GM12878 (cell line): ENCODE data around the gene TNFSF12. TPM values are rescaled to one million over a fixed set of nuclear protein-coding genes. Genes with fewer than 3 reads are reported as not detected.

ENCODE experiments used
- ATAC-seq: fragments of 200-7000 bp; cut with Tn5 transposase; 3 replicates; pipeline ENCODE4 v1.9.1; 2020; ENCODE audit warnings: mild to moderate bottlenecking, moderate library complexity
- BruUV-seq: library from RNA; stranded (reverse); fragments of 400-500 nt; replicated peaks from 2 replicates; lab custom pipeline; 2021; lab: Mats Ljungman, UMichigan
- CTCF ChIA-PET: fragments of 300-600 bp; sonication (Branson Sonifier 250); formaldehyde crosslinking; extraction: SDS; loops from one replicate; lab custom pipeline; 2021; ENCODE audit warnings: inconsistent platforms; lab: Yijun Ruan, JAX
- POLR2A ChIA-PET: fragments of 350-600 bp; formaldehyde crosslinking; extraction: SDS; loops from one replicate; lab custom pipeline; 2021; ENCODE audit warnings: inconsistent platforms; lab: Charles Lee
- RAD21 ChIA-PET: fragments of 300-600 bp; sonication (Branson Sonifier 250); formaldehyde crosslinking; loops from one replicate; lab custom pipeline; 2023; ENCODE audit warnings: antibody characterized with exemption; ENCODE audit not compliant: unreplicated experiment; lab: Charles Lee
- SMC1A ChIA-PET: fragments of 300-600 bp; sonication (Branson Sonifier 250); formaldehyde crosslinking; loops from one replicate; lab custom pipeline; 2023; ENCODE audit not compliant: unreplicated experiment, uncharacterized antibody; lab: Charles Lee
- DNase-seq: peaks from one replicate; pipeline ENCODE4 v3.0.0-alpha.2; 2011; ENCODE audit warnings: low read depth, low spot score
- FAIRE-seq: peaks from 3 replicates; lab custom pipeline; 2011; peaks lifted over from hg19 to GRCh38; lab: Jason Lieb, UNC
- H2AFZ ChIP-seq: 2 replicates; pipeline ENCODE4 v1.6.0; 2011; ENCODE audit warnings: low read depth, low read length, control low read depth; ENCODE audit not compliant: control insufficient read depth
- H3K27ac ChIP-seq: 2 replicates; pipeline ENCODE4 v1.5.1; 2011; ENCODE audit warnings: control low read depth; ENCODE audit not compliant: control insufficient read depth, insufficient read depth
- H3K27me3 ChIP-seq, 2 experiments: replicated peaks in 1 of 2; 2 replicates each; pipeline versions ENCODE4 v1.6.0 to v1.6.1; 2011; ENCODE audit warnings: low read length in 1 of 2; ENCODE audit not compliant: control insufficient read depth in 2 of 2, insufficient read depth in 2 of 2
- H3K36me3 ChIP-seq, 2 experiments: 2 replicates each; pipeline ENCODE4 v1.5.1; 2011; ENCODE audit warnings: low read length in 1 of 2; ENCODE audit not compliant: control insufficient read depth in 2 of 2, insufficient read depth in 2 of 2
- H3K4me1 ChIP-seq: 2 replicates; pipeline ENCODE4 v1.6.1; 2011; ENCODE audit warnings: mild to moderate bottlenecking, low read length, moderate library complexity, mixed read lengths; ENCODE audit not compliant: control insufficient read depth, insufficient read depth
- H3K4me2 ChIP-seq: 2 replicates; pipeline ENCODE4 v1.6.0; 2011; ENCODE audit warnings: control low read depth; ENCODE audit not compliant: control insufficient read depth, insufficient read depth
- H3K4me3 ChIP-seq: fragments of 200-600 bp; sonication (generic); 2 replicates; pipeline ENCODE4 v1.5.1; 2016
- H3K79me2 ChIP-seq: 2 replicates; pipeline ENCODE4 v1.6.0; 2011; ENCODE audit warnings: low read length; ENCODE audit not compliant: control insufficient read depth, insufficient read depth
- H3K9ac ChIP-seq: 2 replicates; pipeline ENCODE4 v1.8.0; 2011; ENCODE audit warnings: low read length, control low read depth, mixed read lengths; ENCODE audit not compliant: control insufficient read depth, insufficient read depth
- H3K9me3 ChIP-seq: replicated peaks from 3 replicates; pipeline ENCODE4 v1.5.1; 2011; ENCODE audit warnings: mild to moderate bottlenecking, low read length; ENCODE audit not compliant: control insufficient read depth, insufficient read depth
- H4K20me1 ChIP-seq: 2 replicates; pipeline ENCODE4 v1.6.0; 2011; ENCODE audit not compliant: control insufficient read depth, insufficient read depth
- BHLHE40 ChIP-seq, 2 experiments: fragments of 450-650 bp in 1 of 2; IDR thresholded peaks; 2 replicates each; pipeline ENCODE4 v1.6.1; 2011 to 2017; ENCODE audit warnings: low read depth in 2 of 2, borderline replicate concordance in 1 of 2, improper control_type of control experiment in 1 of 2, low read length in 1 of 2, mild to moderate bottlenecking in 1 of 2
- CBX5 ChIP-seq: sonication (generic); IDR thresholded peaks from 2 replicates; pipeline ENCODE4 v1.6.1; 2016; ENCODE audit warnings: low read depth, moderate library complexity, mild to moderate bottlenecking, inconsistent platforms
- IKZF1 ChIP-seq: fragments of 450-650 bp; conservative IDR thresholded peaks from 2 replicates; pipeline ENCODE4 v1.6.1; 2017; ENCODE audit warnings: antibody characterized with exemption, mild to moderate bottlenecking
- MEF2B ChIP-seq: fragments of 450-650 bp; IDR thresholded peaks from 2 replicates; pipeline ENCODE4 v1.6.1; 2018; ENCODE audit warnings: mild to moderate bottlenecking, moderate library complexity; ENCODE audit not compliant: partially characterized antibody, poor library complexity, severe bottlenecking
- RFX5 ChIP-seq: IDR thresholded peaks from 2 replicates; pipeline ENCODE4 v1.6.1; 2011; ENCODE audit warnings: low read depth, low read length, improper control_type of control experiment
- STAT1 ChIP-seq: fragments of 450-650 bp; conservative IDR thresholded peaks from 2 replicates; pipeline ENCODE4 v1.6.1; 2014; ENCODE audit warnings: antibody characterized with exemption, mild to moderate bottlenecking
- WGBS: methylation state at CpG from one replicate; pipeline ENCODE4 v1.1.6; 2016; ENCODE audit warnings: low lambda C conversion rate; ENCODE audit not compliant: insufficient replicate concordance, insufficient coverage; ENCODE audit errors: missing lambda C conversion rate; 5-methylcytosine and 5-hydroxymethylcytosine counted together
- in situ Hi-C: fragments of 300-500 bp; cut with MboI; formaldehyde crosslinking; loops from 9 replicates; pipeline ENCODE4 v1.14.3; 2018; ENCODE audit warnings: mixed read lengths
- intact Hi-C: fragments of 100-400 bp; cut with micrococcal nuclease; formaldehyde crosslinking; loops from one replicate; pipeline ENCODE4 v1.14.2; 2022; ENCODE audit not compliant: unreplicated experiment
- polyA plus RNA-seq, 11 experiments: library from polyadenylated mRNA; depleted of rRNA in 4 of 11; unstranded in 6 of 11; stranded (reverse) in 5 of 11; fragments of >200 nt; fragmentation: Nextera tagmentation in 4 of 11; fragmentation: Illumina TruSeq in 1 of 11; extraction: Ambion mirVana in 4 of 11; extraction: Trizol in 1 of 11; gene quantifications; 1 replicate in 1 of 11; 2 replicates in 10 of 11; pipeline versions ENCODE4 v1.2.1 to v1.2.3, GENCODE V29; 2011 to 2016; ENCODE audit warnings: inconsistent platforms in 2 of 11, missing spikeins in 2 of 11, low read depth in 1 of 11
- total RNA-seq, 4 experiments: library from RNA; depleted of rRNA in 3 of 4; stranded (reverse); fragments of >200 nt in 3 of 4; fragmentation: Illumina TruSeq in 1 of 4; extraction: Trizol in 1 of 4; gene quantifications; 2 replicates each; pipeline versions ENCODE4 v1.2.1 to v1.2.3, GENCODE V29; 2013 to 2021
- TF ChIP-seq, protein P1 (sequence below): IDR thresholded peaks from 2 replicates; pipeline ENCODE4 v1.6.1; 2012; ENCODE audit warnings: low read length, inconsistent platforms

The TNFSF12 gene
- total and polyA plus RNA-seq, 10 of the 15 experiments (the other 5 are each of a cell fraction or from before 2014, with no cell fraction given), result 0.32 to 7.0 (median 2.6) TPM

GRCh38 chr17:7559320-7560171 is 10.7 kb downstream of the TNFSF12 start:
- FAIRE-seq (no peak), DNase-seq (no peak), ATAC-seq (no peak)
- no TSS peak for BruUV-seq
- no peak overlapping the region for H2AFZ ChIP-seq
- H3K36me3 ChIP-seq, result peaks cover 0 to 2% of the 10 kb centered on the region in 2 experiments; a peak in 1 of 4 replicates
- H3K79me2 ChIP-seq, result peaks cover 29% of the 10 kb centered on the region
- no peaks in the 10 kb centered on the region for H3K27me3 ChIP-seq
- H3K9ac ChIP-seq, result peak overlapping the region; percentile 70
- no peaks in the 10 kb centered on the region for H4K20me1 ChIP-seq
- ChIA-PET RAD21 (interaction anchor here (0.6 to 4.9 kb wide), 27 partner anchors 12 to 278 kb away, joined by 3 to 84 read pairs (median 5); partner anchors contain the start of genes ACAP1, CD68, CHRNB1 and FGF11), SMC1A (interaction anchor here (0.8 to 4.9 kb wide), 34 partner anchors 10 to 230 kb away, joined by 3 to 67 read pairs (median 5); partner anchors contain the start of genes CD68, TMEM102, TMEM95 and TNFSF12), CTCF (interaction anchor here (0.6 to 6.2 kb wide), 45 partner anchors 7 to 282 kb away, joined by 3 to 192 read pairs (median 7); partner anchors contain the start of genes ACAP1, CD68, CHRNB1 and FGF11), POLR2A (interaction anchor here (0.5 to 4.2 kb wide), 17 partner anchors 7 to 204 kb away, joined by 3 to 36 read pairs (median 4); partner anchors contain the start of genes MPDU1, POLR2A, TMEM102 and TMEM95)
- intact Hi-C loops, result loop anchor here (2.0 to 5.0 kb wide), 4 partner anchors 37 to 203 kb away; partner anchors contain the start of genes FGF11 and TMEM102
- 83% methylated on average over 16 of the region's 18 CpGs for WGBS
- peak overlapping the region; percentile 92 for H3K4me2 ChIP-seq
- H3K4me1 ChIP-seq, result peaks cover 37% of the 10 kb centered on the region
- no peaks in the 10 kb centered on the region for H3K9me3 ChIP-seq
- H3K4me3 ChIP-seq, result peak overlapping the region; percentile 66; the same call in 1 of the 2 replicates
- in situ Hi-C loops, result loop anchor here (25.0 kb wide), 1 partner anchor 522 kb away; the partner anchor contains the start of genes SLC16A11 and SLC16A13
- 0 out of 2 replicates have a peak overlapping the region, but pooled peaks have one; percentile 2 for H3K27ac ChIP-seq
- TF ChIP-seq BHLHE40 (IDR thresholded peaks at IDR 0.05; ENCODE audit: borderline replicate concordance in 1 of 2, low read depth in 2 of 2, low read length in 1 of 2) (no peak), STAT1 (no peak), MEF2B (no peak), RFX5 (no peak), CBX5 (no peak), IKZF1 (0 out of 2 replicates have a peak, but pooled peaks have one; percentile 19)
- TF ChIP-seq, protein P1, sequence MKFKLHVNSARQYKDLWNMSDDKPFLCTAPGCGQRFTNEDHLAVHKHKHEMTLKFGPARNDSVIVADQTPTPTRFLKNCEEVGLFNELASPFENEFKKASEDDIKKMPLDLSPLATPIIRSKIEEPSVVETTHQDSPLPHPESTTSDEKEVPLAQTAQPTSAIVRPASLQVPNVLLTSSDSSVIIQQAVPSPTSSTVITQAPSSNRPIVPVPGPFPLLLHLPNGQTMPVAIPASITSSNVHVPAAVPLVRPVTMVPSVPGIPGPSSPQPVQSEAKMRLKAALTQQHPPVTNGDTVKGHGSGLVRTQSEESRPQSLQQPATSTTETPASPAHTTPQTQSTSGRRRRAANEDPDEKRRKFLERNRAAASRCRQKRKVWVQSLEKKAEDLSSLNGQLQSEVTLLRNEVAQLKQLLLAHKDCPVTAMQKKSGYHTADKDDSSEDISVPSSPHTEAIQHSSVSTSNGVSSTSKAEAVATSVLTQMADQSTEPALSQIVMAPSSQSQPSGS, result no peak
- TF ChIP-seq, all 136 proteins: peak for 1
